COR-L47 (cell line): ENCODE data around the gene ARMC12.
"Not testable (repeated sequence)": the region's sequence is repeated elsewhere in the genome, so short reads cannot be mapped to it uniquely, and the experiment has no call there.

Source experiments
- DNase-seq: peaks from one replicate; lab custom pipeline; 2025; lab: John Stamatoyannopoulos, UW

Gene ARMC12, protein sequence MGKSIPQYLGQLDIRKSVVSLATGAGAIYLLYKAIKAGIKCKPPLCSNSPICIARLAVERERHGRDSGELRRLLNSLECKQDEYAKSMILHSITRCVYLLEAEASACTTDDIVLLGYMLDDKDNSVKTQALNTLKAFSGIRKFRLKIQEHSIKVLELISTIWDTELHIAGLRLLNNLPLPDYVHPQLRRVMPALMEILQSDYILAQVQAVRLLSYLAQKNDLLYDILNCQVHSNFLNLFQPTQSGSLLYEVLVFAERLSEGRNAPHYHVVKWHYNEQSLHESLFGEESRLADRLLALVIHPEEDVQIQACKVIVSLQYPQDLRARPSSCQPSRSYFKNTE

DNA sequence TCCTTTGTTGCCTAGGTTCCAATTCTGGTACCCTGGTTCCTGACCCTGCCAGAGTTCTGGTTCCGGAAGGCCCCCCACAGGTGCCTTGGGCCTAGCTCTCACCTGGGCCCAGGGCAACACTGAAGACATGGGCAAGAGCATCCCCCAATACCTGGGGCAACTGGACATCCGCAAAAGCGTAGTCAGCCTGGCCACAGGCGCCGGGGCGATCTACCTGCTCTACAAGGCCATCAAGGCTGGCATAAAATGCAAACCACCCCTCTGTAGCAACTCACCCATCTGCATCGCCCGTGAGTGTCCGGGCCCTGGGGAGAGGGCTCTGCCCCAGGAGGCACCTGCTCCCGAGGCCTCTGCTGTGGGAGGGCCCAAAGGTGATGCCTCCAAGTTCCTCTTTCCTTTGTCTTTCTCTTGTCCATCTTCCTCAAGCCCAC, at the start of gene ARMC12:
Gene ARMC12, plus strand, starts transcription at position 51 of the 431 bp plus-strand sequence. Its CDS starts 77 bp downstream, at position 128.
- DNase-seq: no peak

DNA sequence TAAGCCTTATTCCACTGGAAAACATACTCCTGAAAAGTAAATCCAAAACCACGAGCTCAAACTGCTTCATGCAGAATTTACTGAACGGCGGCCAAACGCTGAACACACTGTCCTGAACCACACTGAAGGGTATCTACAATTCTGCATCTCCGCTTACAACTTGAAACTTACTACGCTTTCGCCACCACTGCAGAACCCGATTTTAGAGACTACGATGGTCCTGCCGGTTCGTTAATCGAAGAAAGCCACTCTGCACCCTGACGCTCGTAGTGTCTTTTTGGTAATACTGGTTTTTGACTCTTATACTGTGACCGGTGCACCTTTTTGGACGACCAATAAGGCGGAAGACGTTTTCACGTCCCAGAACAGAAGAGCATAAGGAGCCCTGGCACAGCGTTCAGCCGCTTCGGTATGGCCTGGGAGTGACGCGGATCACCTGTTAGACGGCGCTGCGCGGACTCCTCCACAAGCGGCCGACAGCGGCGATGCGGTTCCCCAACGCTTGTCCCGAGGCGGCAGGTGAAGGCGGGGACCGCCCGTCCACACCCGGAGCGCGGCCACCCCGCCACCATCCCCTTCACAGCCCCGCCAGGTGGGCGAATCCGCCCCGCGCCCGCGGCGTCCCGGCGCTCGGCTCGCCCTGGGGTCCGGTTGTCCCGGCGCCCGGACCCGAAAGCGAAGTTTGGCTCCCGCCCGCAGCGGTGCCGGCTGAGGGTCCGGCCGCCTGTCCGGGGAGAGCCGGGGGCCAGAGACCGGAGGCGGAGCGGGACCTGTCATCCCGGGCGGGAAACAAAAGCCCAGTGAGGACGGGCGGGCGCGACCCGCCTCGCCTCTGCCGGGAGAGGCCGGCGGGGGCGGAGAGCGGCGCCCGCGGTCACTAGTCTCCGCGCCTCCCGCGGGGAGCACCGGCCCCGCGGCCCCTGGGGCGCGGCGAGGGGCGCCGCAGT, 48.9 kb upstream of the ARMC12 start:
- peak; percentile 24 for DNase-seq

DNA sequence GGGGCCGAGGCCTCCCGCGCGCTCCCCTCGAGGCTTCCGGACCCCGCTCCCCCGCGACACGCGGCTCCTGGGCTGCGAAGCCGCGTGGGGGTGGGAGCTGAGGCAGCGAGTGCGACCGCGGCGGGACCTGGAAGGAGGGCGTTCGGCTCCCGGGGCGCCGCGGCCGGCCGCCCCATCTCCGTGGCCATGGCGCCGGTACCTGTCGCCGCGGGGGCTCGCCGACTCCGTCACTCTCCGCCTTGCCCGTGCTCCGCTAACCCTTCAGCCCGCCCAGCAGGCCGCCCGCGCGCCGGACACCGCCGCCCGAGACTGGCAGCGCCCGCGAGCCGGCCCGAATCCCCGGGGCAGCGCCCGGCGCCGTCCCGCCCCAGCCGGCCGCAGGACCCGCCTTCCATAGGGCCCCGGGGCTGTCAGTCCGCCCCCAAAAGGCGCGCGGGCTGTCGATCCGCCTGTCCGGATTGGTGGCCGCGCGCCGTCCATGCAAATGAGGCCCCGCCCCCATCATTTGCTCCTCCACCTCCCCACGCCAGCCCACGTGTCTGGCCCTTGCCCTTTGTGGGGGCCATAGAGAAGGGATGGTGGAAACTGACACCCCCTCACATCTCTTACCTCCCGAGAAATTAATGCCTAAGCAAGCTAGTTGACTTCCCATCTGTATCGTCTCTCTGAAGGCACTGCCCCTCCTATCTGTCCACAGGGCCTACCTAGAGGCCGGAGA, 48.1 kb upstream of the ARMC12 start, which contains the start of gene FKBP5:
Gene FKBP5, minus strand, starts transcription at position 311 of the 718 bp plus-strand sequence. CDS start 46,091 bp downstream, outside the sequence.
- DNase-seq: peak; percentile 72

DNA sequence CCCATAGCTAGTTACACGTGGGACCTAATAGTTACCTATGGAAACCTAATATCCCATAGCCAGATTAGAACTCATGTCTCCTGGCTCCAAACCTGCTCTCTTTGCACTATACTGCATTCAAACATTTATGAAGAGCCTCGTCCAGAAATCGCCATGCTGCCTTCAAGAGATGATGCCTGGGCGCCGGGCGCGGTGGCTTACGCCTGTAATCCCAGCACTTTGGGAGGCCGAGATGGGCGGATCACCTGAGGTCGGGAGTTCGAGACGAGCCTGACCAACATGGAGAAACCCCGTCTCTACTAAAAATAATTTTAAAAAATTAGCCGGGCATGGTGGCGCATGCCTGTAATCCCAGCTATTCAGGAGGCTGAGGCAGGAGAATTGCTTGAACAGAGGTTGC, 46.8 kb upstream of the ARMC12 start:
- DNase-seq: not testable (repeated sequence)

DNA sequence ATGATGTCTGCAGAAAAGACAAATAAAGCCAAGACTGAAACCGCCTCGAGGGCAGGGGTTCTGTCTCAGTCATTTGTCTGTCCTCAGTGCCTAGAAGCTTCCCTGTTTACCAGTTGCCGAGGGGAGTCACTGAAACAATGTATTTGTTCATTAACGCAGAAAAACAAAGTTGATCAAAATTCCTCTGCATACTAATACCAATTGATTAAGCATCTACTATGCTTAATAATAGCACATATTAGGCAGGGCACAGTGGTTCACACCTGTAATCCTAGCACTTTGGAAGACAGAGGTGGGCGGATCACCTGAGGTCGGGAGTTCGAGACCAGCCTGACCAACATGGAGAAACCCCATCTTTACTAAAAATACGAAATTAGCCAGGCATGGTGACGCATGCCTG, 46.3 kb upstream of the ARMC12 start:
- DNase-seq: no peak

DNA sequence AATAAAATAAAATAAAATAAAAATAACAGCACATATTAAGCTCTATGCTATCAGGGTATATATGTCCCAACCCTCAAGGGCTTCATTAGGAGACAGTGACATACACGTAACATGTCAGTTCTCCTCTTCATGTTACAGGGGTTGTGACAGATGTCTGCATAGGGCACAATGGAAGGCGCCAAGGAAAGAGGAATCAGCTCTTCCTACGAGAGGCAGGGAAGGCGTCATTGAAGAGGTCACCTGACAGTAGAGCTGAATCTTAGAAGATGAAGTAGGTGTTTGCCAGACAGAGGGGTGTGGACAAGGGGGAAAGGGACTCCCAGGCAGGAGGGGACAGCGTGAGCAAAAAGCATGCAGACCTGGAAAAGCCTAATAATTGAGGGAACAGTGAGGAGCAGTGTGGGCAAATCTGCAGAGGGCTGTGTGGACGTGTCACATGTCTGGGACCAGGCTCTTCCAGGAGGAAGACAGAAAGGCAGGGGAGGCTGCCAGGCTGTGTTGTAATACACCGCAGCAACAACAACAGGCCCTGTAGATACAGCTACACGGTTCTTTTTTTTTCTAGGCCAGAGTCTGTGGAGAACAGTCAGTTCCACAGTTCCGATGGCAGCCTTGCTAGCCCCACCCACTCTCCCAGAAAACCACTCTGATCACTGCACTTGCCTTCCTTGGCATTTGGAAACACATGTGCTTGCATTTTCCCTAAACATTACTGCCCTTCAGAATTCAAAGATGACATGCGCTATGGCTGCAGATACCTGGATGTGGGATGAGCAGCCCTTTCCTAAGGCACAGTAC, 45.6 kb upstream of the ARMC12 start:
- no peak for DNase-seq

DNA sequence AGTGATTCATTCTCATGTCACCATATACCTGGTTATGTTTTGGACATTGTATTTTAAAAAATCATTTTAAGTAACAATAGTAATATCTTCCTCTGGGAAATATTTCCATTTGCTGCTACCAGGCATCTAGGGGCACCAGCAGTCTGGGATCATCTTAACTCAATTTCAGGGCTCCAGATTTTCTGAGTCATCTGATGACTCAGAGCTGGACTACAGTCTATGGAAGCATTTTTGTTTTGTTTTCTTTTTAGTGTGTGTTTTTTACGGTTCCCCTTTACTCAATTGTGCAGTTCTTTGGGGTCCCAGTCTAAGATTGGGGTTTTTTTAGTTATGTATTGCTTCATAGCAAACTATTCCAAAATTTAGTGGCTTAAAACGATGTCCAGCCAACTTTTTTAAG, 42.4 kb upstream of the ARMC12 start:
- DNase-seq: no peak

DNA sequence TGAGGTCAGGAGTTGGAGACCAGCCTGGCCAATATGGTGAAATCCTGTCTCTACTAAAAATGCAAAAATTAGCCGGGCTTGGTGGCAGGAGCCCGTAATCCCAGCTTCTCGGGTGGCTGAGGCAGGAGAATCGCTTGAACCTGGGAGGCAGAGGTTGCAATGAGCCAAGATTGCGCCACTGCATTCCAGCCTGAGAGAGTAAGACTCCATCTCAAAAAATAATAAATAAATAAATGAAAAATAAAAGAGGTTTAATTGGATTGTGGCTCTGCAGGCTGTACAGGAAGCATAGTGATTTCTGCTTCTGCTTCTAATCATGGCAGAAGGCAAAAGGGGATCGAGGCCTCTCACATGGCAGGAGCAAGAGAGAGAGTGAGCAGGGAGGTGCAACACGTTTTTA, 38.4 kb upstream of the ARMC12 start:
- not testable (repeated sequence) for DNase-seq

- DNase-seq: no peak
Measured at GRCh38 chr6:35698858-35699257, 38.0 kb upstream of the ARMC12 start.

- no peak for DNase-seq
Measured at GRCh38 chr6:35703554-35703953, 33.3 kb upstream of the ARMC12 start.

GRCh38 chr6:35706468-35706867, 30.4 kb upstream of the ARMC12 start:
- no peak for DNase-seq

DNA sequence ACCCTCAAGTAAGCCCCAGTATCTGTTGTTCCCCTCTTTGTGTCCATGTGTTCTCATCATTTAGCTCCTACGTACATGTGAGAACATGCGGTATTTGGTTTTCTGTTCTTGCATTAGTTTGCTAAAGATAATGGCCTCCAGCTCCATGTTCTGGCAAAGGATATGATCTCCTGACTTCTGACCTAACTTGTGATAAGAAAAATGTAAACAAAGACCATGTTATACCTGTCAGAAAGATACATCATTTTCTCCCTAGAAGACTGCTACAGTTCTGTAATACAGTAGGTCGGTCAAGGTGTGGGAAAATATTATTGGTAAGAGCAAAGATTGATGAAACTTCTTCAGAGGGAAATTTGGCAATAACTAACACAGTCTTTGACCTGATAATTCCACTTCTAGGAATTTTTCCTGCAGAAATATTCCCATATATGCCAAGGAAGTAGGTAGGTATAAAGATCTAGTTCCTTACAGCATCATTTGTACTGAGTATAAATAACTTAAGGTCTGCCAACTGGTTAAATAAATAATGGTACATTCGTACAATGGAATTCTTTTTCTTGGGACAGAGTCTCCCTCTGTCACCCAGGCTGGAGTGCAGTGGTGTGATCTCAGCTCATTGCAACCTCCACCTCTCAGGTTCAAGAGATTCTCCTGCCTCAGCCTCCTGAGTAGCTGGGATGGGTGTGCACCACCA, 29.0 kb upstream of the ARMC12 start:
- DNase-seq: no peak

DNA sequence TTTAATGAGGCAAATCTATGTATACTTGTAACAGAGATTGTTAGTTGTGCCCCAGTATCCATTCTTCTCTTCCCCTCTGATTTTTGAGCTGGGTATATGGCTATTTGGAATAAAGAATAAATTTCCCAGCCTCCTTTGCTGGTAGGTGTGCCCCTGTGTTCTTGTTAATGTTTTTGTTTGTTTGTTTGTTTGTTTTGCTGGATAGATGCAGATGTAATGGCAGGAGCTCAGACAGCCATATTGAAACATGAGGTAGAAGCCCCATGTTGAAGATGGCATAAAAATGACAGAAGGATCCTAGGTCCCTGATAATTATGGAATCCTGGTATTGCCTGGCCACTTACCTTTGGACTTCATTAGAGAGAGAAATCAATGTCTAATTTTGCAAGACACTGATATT, 28.2 kb upstream of the ARMC12 start:
- DNase-seq: no peak

DNA sequence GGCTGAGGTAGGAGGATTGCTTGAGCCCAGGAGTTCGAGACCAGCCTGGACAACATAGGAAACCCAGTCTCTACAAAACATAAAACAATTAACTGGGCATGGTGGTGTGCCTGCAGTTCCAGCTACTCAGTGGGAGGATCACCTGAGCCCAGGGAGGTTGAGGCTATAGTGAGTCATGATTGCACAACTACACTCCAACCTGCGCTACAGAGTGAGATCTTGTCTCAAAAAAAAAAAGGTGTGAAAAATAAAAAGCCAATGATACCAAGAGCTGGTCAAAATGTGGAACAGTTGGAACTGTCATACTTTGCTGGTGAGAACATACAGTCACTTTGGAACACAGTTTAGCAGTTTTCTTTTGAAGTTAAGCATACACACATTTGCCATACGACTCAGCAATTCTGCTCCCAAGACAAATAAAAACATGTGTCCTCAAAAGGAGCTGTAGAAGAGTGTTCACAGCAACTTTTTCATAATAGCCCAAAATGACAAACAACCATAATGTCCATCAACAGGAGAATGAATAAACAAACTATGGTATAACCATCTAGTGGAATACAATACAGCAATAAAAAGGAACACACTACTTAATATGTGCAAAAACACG, 26.5 kb upstream of the ARMC12 start:
- no peak for DNase-seq

DNA sequence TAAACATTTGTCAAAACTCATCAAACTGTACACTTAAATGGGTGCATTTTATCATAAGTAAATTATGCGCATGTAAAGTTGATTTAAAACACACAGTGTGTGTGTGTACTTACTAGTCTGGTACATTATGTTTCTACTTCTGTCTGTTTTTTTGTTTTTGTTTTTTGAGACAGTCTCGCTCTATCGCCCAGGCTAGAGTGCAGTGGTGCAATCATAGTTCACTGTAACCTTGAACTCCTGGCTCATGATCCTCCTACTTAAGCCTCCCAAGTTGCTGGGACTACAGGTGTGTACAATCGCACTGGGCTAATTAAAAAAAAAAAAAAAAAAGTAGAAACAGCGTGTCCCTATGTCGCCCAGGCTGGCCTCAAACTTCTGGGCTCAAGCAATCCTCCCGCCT, 25.1 kb upstream of the ARMC12 start:
- no peak for DNase-seq

DNA sequence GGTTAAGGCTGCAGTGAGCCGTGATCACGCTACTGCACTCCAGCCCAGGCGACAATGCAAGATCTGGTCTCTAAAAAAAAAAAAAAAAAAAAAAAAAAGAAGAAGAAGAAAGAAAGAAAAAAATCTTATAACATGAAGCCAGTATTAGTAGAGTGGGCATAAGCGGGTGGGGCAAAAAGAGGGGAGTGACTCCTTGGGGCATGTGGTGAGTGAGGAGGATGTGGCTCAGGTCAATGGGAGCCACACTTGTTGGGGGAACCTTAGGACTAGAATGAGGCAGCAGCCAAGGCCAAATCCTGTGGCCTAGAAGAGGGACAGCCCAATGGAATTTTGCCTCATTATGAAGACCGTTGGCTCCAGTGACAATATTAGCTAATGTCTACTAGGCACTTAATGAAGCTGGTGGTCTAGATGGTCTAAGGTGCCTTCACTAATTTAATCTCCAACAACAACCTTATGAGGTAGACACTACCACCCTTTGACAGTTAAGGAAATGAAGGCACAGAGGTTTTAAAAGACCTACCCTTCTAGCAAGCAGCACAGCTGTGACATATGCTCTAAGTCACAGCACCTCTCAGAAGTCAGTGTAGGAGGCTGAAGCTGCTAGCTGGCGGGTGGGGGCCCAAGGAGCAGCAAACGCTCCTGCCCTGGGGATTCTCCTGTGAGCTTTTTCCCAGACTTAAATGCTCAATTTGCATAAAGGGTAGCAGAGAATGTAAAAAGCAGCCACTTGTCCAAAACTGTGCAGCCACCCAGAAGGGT, 23.6 kb upstream of the ARMC12 start:
- no peak for DNase-seq

GRCh38 chr6:35716798-35717197, 20.0 kb upstream of the ARMC12 start:
- DNase-seq: no peak

DNA sequence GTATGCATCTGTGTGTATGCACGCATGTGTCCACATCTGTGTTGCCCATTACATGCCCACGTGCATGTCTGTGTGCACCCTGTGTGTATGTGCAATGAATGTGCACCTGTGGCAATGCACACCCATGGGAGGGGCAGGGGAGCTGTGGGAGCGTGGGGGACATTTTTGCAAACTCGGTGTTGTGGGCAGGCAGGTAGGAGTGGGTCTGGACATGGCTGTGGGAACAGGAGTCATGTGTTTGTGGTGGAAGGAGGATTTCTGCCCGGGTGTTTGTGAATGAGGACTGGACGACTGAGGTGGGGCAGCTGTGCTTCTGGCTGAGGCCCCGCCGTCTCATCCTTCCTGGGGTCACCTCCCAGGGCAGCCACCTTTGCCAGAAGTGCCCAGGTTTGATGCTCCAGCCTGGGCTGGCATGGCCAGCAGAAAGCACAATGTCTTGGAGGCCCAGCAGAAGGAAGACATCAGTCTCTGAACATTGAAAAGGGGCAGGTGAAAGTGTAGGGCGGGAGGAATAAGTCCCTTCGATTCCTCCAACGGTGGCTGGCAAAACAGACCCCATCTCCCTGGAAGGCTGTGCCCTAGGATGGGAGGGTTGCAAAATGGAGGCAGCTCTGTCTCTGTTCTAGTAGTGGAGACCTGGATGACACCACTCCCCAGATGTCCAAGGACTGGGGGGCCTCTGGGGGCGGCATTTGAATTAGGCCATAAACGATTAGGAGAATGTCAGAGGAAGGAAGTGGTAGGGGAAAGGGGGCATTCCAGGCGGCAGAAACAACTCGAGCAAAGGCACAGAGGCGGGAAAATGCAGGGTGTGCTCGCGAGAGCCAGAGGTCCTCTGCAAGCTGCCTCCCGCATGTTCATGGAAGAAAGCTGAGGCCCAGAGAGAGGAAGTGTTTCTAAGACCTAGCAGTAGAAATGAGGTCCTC, 19.1 kb upstream of the ARMC12 start:
- DNase-seq: no peak

DNA sequence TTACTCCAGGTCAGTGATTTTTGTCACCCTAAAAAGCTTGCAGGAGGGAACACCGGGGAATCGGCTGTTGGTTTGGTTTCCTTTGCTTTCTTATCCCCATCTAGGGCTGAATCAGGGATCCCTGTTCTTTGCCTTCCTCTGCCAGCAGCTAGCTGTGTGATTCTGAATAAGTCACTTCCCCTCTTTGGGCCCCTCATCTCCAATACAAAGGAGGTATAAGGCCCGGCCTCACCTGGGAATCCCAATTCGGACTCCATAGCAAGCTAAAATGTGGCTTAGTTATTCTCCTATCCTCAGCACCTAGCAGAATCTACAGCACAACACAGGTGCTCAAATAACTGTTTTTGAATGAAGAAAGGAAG, 18.5 kb upstream of the ARMC12 start:
- no peak for DNase-seq
